ENCODE data around the gene PARP9. TPM values are rescaled to one million over a fixed set of nuclear protein-coding genes. Genes with fewer than 3 reads are reported as not detected.
A peak's percentile ranks its signal among the peaks of the same experiment; 100 is the strongest.

Gene PARP9
- total and polyA plus RNA-seq, 2 of the 13 experiments (the other 11 are each of a cell fraction or from before 2014, with no cell fraction given), result 6.5 to 10.6 TPM

- TF ChIP-seq SNAI1 (CRISPR knock-in tag; IDR thresholded peaks at IDR 0.05; ENCODE audit: borderline replicate concordance) (peak; percentile 74), DR1 (CRISPR knock-in tag; IDR thresholded peaks at IDR 0.05) (peak; percentile 62), ZNF501 (CRISPR knock-in tag; IDR thresholded peaks at IDR 0.05) (peak; percentile 81; the same call in 1 of the 2 replicates), ARID3A (IDR thresholded peaks at IDR 0.05; ENCODE audit: low read depth, low read length) (no peak), YEATS4 (CRISPR knock-in tag; IDR thresholded peaks at IDR 0.05; ENCODE audit: borderline replicate concordance) (peak; percentile 77), HNF4A (CRISPR knock-in tag; IDR thresholded peaks at IDR 0.05) (peak; percentile 36; the same call in 1 of the 2 replicates), ZNF547 (CRISPR knock-in tag; IDR thresholded peaks at IDR 0.05) (peak; percentile 87), HNRNPUL1 (IDR thresholded peaks at IDR 0.05; ENCODE audit: low read depth, low read length) (no peak), ZNF343 (CRISPR knock-in tag; IDR thresholded peaks at IDR 0.05) (peak; percentile 96), PPARG (CRISPR knock-in tag; conservative IDR thresholded peaks at IDR 0.05) (no peak), TBX2 (CRISPR knock-in tag; IDR thresholded peaks at IDR 0.05; ENCODE audit: borderline replicate concordance) (peak; percentile 86), STAG1 (CRISPR knock-in tag; IDR thresholded peaks at IDR 0.05) (no peak; the same call in 1 of the 2 replicates), GTF2F1 (IDR thresholded peaks at IDR 0.05; ENCODE audit: low read length) (no peak), NR1H2 (CRISPR knock-in tag; IDR thresholded peaks at IDR 0.05; ENCODE audit: borderline replicate concordance, low read depth) (no peak), POLR2AphosphoS5 (IDR thresholded peaks at IDR 0.05; ENCODE audit: low read depth, low read length) (0 out of 2 replicates have a peak, but pooled peaks have one; percentile 28), SRY (CRISPR knock-in tag; IDR thresholded peaks at IDR 0.05) (peak; percentile 90), MAX (IDR thresholded peaks at IDR 0.05) (peak; percentile 84), HMGXB3 (CRISPR knock-in tag; IDR thresholded peaks at IDR 0.05; ENCODE audit: borderline replicate concordance) (no peak), SNRNP70 (IDR thresholded peaks at IDR 0.05; ENCODE audit: low read depth, low read length) (no peak), ARID4A (CRISPR knock-in tag; IDR thresholded peaks at IDR 0.05; ENCODE audit: borderline replicate concordance) (peak; percentile 90)
These were observed at the start of gene PARP9, which contains the start of gene DTX3L (continued) for GRCh38 chr3:122564155-122564912.
